Adipocyte (in vitro differentiated cells): Measurements from ENCODE around the gene VIM.
"Not testable (repeated sequence)": the region's sequence is repeated elsewhere in the genome, so short reads cannot be mapped to it uniquely, and the experiment has no call there.

Source experiments
- DNase-seq: peaks from one replicate; pipeline ENCODE4 v3.0.0-alpha.2; 2015; ENCODE audit warnings: low read depth
- H3K27me3 ChIP-seq: replicated peaks from 2 replicates; pipeline ENCODE4 v1.7.0; 2013; ENCODE audit warnings: mild to moderate bottlenecking, low read length, moderate library complexity; ENCODE audit not compliant: control insufficient read depth, insufficient read depth
- H3K36me3 ChIP-seq: 2 replicates; pipeline ENCODE4 v1.7.0; 2013; ENCODE audit warnings: low read length, mild to moderate bottlenecking, moderate library complexity; ENCODE audit not compliant: control insufficient read depth, insufficient read depth, severe bottlenecking
- H3K4me1 ChIP-seq: 2 replicates; pipeline ENCODE4 v1.7.0; 2013; ENCODE audit warnings: mild to moderate bottlenecking, low read length, moderate library complexity; ENCODE audit not compliant: control insufficient read depth, insufficient read depth
- H3K4me3 ChIP-seq: 2 replicates; pipeline ENCODE4 v1.7.0; 2013; ENCODE audit warnings: mild to moderate bottlenecking, low read length, moderate library complexity
- H3K9ac ChIP-seq: 2 replicates; pipeline ENCODE4 v1.7.0; 2013; ENCODE audit warnings: mild to moderate bottlenecking, low read length, moderate library complexity
- H3K9me3 ChIP-seq: 2 replicates; pipeline ENCODE4 v1.7.0; 2013; ENCODE audit warnings: mild to moderate bottlenecking, low read length, moderate library complexity; ENCODE audit not compliant: control insufficient read depth

The VIM gene

DNA sequence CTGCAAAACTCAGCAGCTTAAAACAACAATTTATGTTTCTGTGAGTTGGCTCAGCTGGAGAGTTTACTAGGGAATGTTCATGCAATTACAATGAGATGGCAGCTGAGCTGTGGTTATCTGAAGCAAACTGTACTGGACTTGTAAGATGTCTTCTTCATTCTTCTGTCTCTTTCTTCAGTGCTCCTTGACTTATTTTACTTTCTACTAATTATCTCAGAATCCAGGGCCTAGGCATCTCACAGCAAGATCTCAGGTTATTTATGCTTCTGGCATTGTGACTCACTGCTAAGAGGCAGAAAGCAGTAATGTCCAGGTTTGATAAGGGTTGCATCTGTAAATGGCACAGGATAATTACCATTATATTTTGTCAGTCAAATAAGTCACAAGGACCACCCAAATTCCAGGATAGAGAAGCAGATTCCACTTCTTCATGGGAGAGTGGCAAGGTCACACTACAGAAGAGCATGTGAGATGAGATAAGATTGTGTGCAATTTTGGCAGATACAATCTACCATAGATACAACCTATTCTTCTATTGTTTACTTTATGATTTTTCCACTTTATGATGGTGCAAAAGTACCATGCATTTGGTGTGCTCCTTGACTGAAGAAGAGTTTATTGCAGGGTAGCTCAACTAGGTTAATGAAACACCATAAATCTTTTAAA lies 16.8 kb downstream of the VIM start:
- H3K27me3 ChIP-seq, result no peaks in the 10 kb centered on the region
- H3K9me3 ChIP-seq, result peaks cover 11% of the 10 kb centered on the region
- no peak overlapping the region for H3K9ac ChIP-seq
- H3K4me3 ChIP-seq, result no peak overlapping the region
- DNase-seq, result peak; percentile 41
- H3K36me3 ChIP-seq, result no peaks in the 10 kb centered on the region
- H3K4me1 ChIP-seq, result no peaks in the 10 kb centered on the region

DNA sequence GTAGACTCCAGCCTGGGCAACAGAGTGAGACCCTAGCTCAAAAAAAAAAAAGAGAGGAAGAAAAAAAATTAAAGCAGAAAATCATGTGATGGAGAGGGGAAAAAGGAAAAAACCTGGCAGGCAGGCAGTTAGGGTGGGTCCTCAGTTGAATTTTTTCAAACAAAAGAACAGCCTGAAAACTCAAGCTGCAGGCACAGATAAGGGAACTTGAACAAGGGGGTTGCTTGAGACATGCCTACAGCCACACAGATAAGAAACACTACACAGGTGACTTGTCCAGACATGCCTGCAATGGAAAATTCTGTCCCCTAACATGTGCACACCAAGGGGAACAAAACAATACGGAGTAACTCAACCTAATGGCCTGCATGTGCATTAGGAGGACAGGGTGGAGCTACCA lies 19.2 kb downstream of the VIM start:
- Histone ChIP-seq H3K9me3 (peaks cover 6% of the 10 kb centered on the region), H3K4me3 (no peak overlapping the region), H3K9ac (no peak overlapping the region), H3K27me3 (no peaks in the 10 kb centered on the region), H3K4me1 (no peaks in the 10 kb centered on the region), H3K36me3 (no peaks in the 10 kb centered on the region)
- no peak for DNase-seq

DNA sequence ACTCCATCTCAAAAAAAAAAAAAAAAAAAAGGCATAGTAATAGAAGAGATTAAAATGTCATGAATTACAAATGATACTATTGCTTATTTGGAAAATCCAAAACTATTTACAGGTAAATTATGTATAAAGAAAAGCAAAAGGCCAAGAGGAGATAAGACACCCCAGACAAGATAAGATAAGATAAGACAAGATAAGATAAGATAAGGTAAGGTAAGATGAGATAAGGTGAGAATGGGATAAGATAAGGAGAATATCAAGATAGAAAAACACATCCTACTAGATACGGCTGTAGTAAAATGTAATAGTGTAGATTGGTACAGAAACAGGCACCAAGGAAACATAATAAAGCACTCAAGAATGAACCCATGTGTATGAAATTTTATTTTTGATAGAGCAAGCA lies 20.9 kb downstream of the VIM start:
- Histone ChIP-seq H3K9ac (no peak overlapping the region), H3K36me3 (no peaks in the 10 kb centered on the region), H3K9me3 (peaks cover 6% of the 10 kb centered on the region), H3K4me1 (no peaks in the 10 kb centered on the region), H3K27me3 (no peaks in the 10 kb centered on the region), H3K4me3 (no peak overlapping the region)
- no peak for DNase-seq

DNA sequence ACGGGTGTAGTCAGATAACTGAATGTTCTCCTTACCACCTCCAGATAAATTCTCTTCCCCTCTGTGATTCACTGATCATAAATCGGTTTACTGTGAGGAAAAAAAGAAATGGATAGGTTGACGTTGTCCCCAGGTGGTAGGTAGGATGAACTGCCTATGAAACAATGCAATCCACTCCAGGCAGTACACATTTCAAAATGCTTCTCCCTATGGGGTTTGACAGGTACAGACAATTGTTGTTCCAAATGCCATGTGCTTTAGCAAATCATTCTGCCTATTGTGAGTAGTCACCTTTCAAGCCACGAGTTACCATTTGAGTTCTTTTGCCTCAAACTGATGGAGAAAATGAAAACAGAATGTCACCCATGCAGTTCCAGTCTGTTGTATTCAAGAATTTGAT lies 21.8 kb downstream of the VIM start:
- no peak for DNase-seq
- Histone ChIP-seq H3K9me3 (peaks cover 6% of the 10 kb centered on the region), H3K27me3 (no peaks in the 10 kb centered on the region), H3K36me3 (no peaks in the 10 kb centered on the region), H3K4me3 (no peak overlapping the region), H3K9ac (no peak overlapping the region), H3K4me1 (no peaks in the 10 kb centered on the region)

DNA sequence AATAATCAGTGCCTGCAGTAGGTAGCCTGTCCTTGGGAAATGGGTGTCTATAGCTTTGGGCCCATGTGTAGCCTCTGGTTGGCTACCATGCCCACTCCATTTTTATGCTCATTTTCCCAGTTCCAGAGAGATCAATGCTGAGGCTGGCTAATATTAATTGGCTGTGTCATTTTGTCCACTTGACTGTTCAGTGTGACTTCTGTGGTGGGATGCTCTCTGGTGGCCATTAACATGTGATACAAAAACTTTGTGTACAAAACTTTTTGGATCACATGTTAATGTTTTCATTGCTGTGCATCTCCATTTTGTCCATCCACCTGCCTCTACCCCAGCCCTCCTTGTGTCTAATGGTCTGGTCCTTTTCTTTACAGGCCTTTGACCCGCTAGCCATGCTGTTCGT lies 22.7 kb downstream of the VIM start:
- H3K4me1 ChIP-seq, result no peaks in the 10 kb centered on the region
- no peaks in the 10 kb centered on the region for H3K36me3 ChIP-seq
- no peak overlapping the region for H3K4me3 ChIP-seq
- H3K9me3 ChIP-seq, result peaks cover 6% of the 10 kb centered on the region
- H3K27me3 ChIP-seq, result no peaks in the 10 kb centered on the region
- no peak for DNase-seq
- H3K9ac ChIP-seq, result no peak overlapping the region

DNA sequence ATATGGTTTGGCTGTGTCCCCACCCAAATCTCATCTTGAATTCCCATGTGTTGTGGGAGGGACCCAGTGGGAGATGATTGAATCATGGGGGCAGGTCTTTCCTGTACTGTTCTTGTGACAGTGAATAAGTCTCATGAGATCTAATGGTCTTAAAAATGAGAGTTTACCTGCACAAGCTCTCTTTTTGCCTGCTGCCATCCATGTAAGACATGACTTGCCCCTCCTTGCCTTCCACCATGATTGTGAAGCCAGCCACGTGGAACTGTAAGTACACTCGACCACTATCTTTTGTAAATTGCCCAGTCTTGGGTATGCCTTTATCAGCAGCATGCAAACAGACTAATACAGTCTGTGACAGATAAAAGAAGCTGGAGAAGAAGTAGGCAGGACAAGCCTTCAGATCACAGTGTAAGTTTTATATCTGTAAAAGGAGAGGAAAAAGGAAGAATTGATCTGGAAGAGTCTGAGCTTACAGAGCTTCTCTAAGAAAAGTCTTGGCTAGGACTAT lies 26.6 kb downstream of the VIM start:
- not testable (repeated sequence) for H3K4me3 ChIP-seq, DNase-seq, H3K36me3 ChIP-seq, H3K9ac ChIP-seq, H3K9me3 ChIP-seq, H3K4me1 ChIP-seq, H3K27me3 ChIP-seq

DNA sequence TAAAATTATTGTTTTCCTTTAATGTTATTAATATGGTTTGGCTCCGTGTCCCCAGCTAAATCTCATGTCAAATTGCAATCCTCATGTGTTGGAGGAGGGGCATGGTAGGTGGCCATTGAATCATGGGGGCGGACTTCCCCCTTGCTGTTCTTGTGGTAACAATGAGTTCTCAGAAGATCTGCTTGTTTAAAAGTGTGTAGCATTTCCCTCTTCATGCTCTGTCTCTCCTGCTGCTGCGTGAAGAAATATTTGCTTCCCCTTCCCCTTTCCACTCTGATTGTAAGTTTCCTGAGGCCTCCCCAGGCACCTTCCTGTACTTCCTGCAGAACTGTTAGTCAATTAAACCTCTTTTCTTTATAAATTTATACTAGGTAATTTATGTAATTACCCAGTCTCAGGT lies 27.5 kb downstream of the VIM start:
- Histone ChIP-seq H3K4me3 (no peak overlapping the region), H3K36me3 (no peaks in the 10 kb centered on the region), H3K27me3 (no peaks in the 10 kb centered on the region), H3K4me1 (peaks cover 8% of the 10 kb centered on the region), H3K9ac (no peak overlapping the region), H3K9me3 (no peaks in the 10 kb centered on the region)
- DNase-seq, result no peak

DNA sequence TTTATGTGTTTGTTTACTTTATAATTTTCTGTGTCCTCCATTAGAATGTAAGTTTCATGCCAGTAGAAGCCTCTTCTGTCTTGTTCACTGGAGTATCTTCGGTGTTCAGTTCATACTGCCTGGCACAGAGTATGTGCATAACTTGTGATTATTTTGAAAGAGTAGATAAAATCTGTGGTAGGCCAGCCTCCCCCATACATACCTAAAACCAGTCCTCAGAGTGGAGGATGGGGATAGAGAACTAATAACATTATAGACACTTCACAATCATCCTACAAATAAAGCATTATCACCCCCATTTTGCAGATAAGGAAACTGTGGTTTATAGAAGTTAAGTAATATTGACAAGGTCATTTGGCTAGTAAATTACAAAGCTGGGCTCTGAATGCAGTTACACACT lies 28.0 kb downstream of the VIM start:
- no peaks in the 10 kb centered on the region for H3K27me3 ChIP-seq
- peak; percentile 60 for DNase-seq
- H3K9me3 ChIP-seq, result no peaks in the 10 kb centered on the region
- no peak overlapping the region for H3K4me3 ChIP-seq
- H3K9ac ChIP-seq, result no peak overlapping the region
- H3K36me3 ChIP-seq, result no peaks in the 10 kb centered on the region
- peaks cover 8% of the 10 kb centered on the region for H3K4me1 ChIP-seq

DNA sequence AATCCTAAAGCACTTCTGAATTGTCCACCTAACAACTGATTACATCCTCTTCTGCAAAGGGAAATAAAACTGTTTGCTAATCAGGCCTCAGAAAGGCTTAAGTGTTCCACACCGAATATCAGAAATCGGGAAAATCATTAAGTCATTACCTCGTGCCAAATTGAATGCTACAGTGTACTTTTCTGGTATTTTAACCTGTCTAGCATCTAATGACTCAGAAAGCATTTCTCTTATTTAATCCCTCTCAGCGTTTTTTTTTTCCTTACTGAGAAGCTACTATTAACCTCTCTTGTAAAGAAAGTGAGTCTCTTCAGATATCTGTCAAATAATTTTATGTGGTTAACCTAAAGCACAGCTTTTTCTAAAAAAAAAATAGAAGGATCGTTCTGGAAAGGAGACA lies 28.6 kb downstream of the VIM start:
- H3K36me3 ChIP-seq, result no peaks in the 10 kb centered on the region
- H3K4me3 ChIP-seq, result no peak overlapping the region
- no peaks in the 10 kb centered on the region for H3K27me3 ChIP-seq
- no peak overlapping the region for H3K9ac ChIP-seq
- peak; percentile 38 for DNase-seq
- peaks cover 8% of the 10 kb centered on the region for H3K4me1 ChIP-seq
- peaks cover 5% of the 10 kb centered on the region for H3K9me3 ChIP-seq

DNA sequence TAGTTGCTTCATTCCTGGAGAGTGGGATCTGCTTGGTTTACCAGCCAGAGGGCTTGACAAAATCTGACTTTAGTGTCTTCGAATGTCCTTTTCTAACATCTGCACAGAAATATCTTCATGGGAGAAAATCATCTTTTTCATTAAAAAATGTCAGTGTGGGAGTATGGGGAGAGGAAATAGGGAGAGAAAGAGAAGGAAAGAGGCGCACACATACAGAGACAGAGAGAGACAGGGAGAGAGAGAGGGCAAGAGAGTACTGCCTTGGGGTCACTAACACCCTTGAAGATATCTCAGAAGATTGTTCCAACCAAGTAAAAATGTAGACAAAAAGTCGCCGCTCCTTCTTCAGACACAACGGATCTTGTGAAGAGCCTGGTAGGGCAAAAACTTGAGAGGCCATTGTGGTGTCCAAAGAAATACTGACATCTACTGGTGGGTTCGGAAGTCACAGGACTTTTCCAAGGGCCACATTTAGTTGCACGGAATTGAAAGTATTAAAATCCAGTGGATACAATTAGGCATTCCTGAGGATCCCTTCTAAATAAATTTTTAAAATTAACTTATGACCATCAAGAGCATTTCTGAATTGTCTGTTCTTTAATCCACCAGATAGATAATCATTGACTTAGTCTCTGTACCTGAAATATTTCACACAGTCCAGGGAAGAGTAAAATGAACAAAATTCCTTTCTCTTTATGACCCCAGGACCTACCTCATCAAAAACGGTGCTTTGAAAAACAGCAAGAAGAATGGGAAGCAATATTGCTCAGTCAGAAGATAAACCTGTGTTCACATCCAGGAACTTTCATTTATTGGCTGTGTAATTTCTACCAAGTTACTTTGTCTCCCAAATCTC lies 29.7 kb downstream of the VIM start:
- Histone ChIP-seq H3K4me1 (peaks cover 8% of the 10 kb centered on the region), H3K36me3 (no peaks in the 10 kb centered on the region), H3K9me3 (peaks cover 16% of the 10 kb centered on the region), H3K4me3 (peak overlapping the region; percentile 80), H3K9ac (peak overlapping the region; percentile 90), H3K27me3 (no peaks in the 10 kb centered on the region)
- peak; percentile 94 for DNase-seq

DNA sequence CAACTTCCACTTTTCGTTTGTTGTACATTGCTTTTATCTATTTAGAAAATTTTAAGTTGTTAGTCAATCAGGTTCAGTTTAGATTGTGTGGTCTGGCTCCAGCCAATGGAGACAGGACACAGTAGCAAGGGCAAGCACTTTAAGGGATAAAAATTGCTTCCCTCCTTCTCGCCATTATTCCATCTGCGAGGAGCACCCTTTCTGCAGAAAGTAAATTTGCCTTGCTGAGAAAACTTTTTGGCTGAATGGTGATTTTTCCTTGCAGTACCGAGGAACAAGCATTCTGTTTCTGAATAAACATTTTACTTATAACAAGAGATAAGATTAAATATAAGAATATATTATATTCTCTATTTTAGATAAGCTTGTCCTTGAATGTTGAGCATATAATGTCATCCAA lies 34.5 kb downstream of the VIM start:
- no peaks in the 10 kb centered on the region for H3K27me3 ChIP-seq
- H3K4me1 ChIP-seq, result peaks cover 1% of the 10 kb centered on the region
- no peak for DNase-seq
- peaks cover 42% of the 10 kb centered on the region for H3K9me3 ChIP-seq
- no peak overlapping the region for H3K9ac ChIP-seq
- H3K4me3 ChIP-seq, result peak overlapping the region; percentile 2
- H3K36me3 ChIP-seq, result no peaks in the 10 kb centered on the region
